ENCODE measurements around the gene ISX. TPM values are rescaled to one million over a fixed set of nuclear protein-coding genes. Genes with fewer than 3 reads are reported as not detected.

ISX gene
- polyA plus RNA-seq, 6 donors from 2014 or later: not detected

GRCh38 chr22:35059632-35060031, 6.3 kb upstream of the ISX start:
- H3K36me3 Mint-ChIP-seq: no peaks in the 10 kb centered on the region
- H3K27ac Mint-ChIP-seq: peak overlapping the region in 1 of 6 donors; percentile 1
- no peak for ATAC-seq (ENCODE audit: low read depth in 2 of 2)
- H3K27me3 Mint-ChIP-seq: peaks cover 11 to 20% (median 15%) of the 10 kb centered on the region in 3 donors
- H3K9me3 Mint-ChIP-seq: peaks cover 5 to 22% (median 7%) of the 10 kb centered on the region in 7 donors
- H3K4me1 Mint-ChIP-seq: no peaks in the 10 kb centered on the region
- H3K4me3 Mint-ChIP-seq: no peak overlapping the region
- DNase-seq: no peak

GRCh38 chr22:35064664-35065063, 1.3 kb upstream of the ISX start:
- Mint-ChIP-seq H3K4me1 (no peaks in the 10 kb centered on the region), H3K9me3 (peaks cover 2 to 5% (median 3%) of the 10 kb centered on the region in 7 donors), H3K27ac (no peak overlapping the region), H3K4me3 (no peak overlapping the region), H3K27me3 (peaks cover 13 to 32% (median 14%) of the 10 kb centered on the region in 3 donors), H3K36me3 (no peaks in the 10 kb centered on the region)
- DNase-seq (no peak), ATAC-seq (ENCODE audit: low read depth in 2 of 2) (no peak)

GRCh38 chr22:35065183-35065582, 775 bp upstream of the ISX start:
- Mint-ChIP-seq H3K27ac (no peak overlapping the region), H3K36me3 (no peaks in the 10 kb centered on the region), H3K4me3 (no peak overlapping the region), H3K9me3 (peaks cover 0 to 5% (median 0%) of the 10 kb centered on the region in 7 donors), H3K4me1 (no peaks in the 10 kb centered on the region), H3K27me3 (peaks cover 18 to 32% (median 18%) of the 10 kb centered on the region in 3 donors)
- DNase-seq: no peak
- no peak for ATAC-seq (ENCODE audit: low read depth in 2 of 2)

- H3K27ac Mint-ChIP-seq: no peak overlapping the region
- peaks cover 0 to 5% (median 0%) of the 10 kb centered on the region in 7 donors for H3K9me3 Mint-ChIP-seq
- no peaks in the 10 kb centered on the region for H3K36me3 Mint-ChIP-seq
- DNase-seq (no peak), ATAC-seq (ENCODE audit: low read depth in 2 of 2) (no peak)
- no peak overlapping the region for H3K4me3 Mint-ChIP-seq
- H3K27me3 Mint-ChIP-seq: peaks cover 21 to 43% (median 26%) of the 10 kb centered on the region in 3 donors
- no peaks in the 10 kb centered on the region for H3K4me1 Mint-ChIP-seq
Measured at GRCh38 chr22:35066768-35067167, 810 bp downstream of the ISX start.

GRCh38 chr22:35069541-35069940, 3.6 kb downstream of the ISX start:
- Mint-ChIP-seq H3K4me1 (no peaks in the 10 kb centered on the region), H3K4me3 (no peak overlapping the region), H3K36me3 (no peaks in the 10 kb centered on the region), H3K27ac (no peak overlapping the region), H3K27me3 (peaks cover 14 to 43% (median 33%) of the 10 kb centered on the region in 3 donors), H3K9me3 (no peaks in the 10 kb centered on the region)
- DNase-seq: no peak
- no peak for ATAC-seq (ENCODE audit: low read depth in 2 of 2)

- Mint-ChIP-seq H3K27me3 (peaks cover 14 to 37% (median 36%) of the 10 kb centered on the region in 3 donors), H3K9me3 (no peaks in the 10 kb centered on the region), H3K36me3 (no peaks in the 10 kb centered on the region), H3K4me1 (no peaks in the 10 kb centered on the region), H3K4me3 (no peak overlapping the region), H3K27ac (no peak overlapping the region)
- ATAC-seq (ENCODE audit: low read depth in 2 of 2) (no peak), DNase-seq (no peak)
Measured at GRCh38 chr22:35070451-35071093, 4.6 kb downstream of the ISX start.

GRCh38 chr22:35071784-35072183, 5.8 kb downstream of the ISX start:
- Mint-ChIP-seq H3K4me1 (no peaks in the 10 kb centered on the region), H3K36me3 (no peaks in the 10 kb centered on the region), H3K4me3 (peak overlapping the region in 1 of 8 donors; percentile 7), H3K27ac (no peak overlapping the region), H3K9me3 (no peaks in the 10 kb centered on the region), H3K27me3 (peaks cover 14 to 36% (median 33%) of the 10 kb centered on the region in 3 donors)
- DNase-seq (no peak), ATAC-seq (ENCODE audit: low read depth in 2 of 2) (no peak)

GRCh38 chr22:35072925-35073324, 7.0 kb downstream of the ISX start:
- H3K27me3 Mint-ChIP-seq: peaks cover 23 to 44% (median 33%) of the 10 kb centered on the region in 3 donors
- no peak for DNase-seq
- H3K36me3 Mint-ChIP-seq: no peaks in the 10 kb centered on the region
- no peaks in the 10 kb centered on the region for H3K9me3 Mint-ChIP-seq
- ATAC-seq (ENCODE audit: low read depth in 2 of 2): no peak
- H3K27ac Mint-ChIP-seq: no peak overlapping the region
- H3K4me1 Mint-ChIP-seq: no peaks in the 10 kb centered on the region
- no peak overlapping the region for H3K4me3 Mint-ChIP-seq

GRCh38 chr22:35074583-35074982, 8.6 kb downstream of the ISX start:
- ATAC-seq (ENCODE audit: low read depth in 2 of 2): no peak
- no peaks in the 10 kb centered on the region for H3K36me3 Mint-ChIP-seq

GRCh38 chr22:35076630-35077029, 10.7 kb downstream of the ISX start:
- ATAC-seq (ENCODE audit: low read depth in 2 of 2) (no peak), DNase-seq (no peak)
- H3K9me3 Mint-ChIP-seq: no peaks in the 10 kb centered on the region
- H3K27me3 Mint-ChIP-seq: peaks cover 13 to 30% (median 25%) of the 10 kb centered on the region in 3 donors
- H3K4me1 Mint-ChIP-seq: no peaks in the 10 kb centered on the region
- H3K27ac Mint-ChIP-seq: no peak overlapping the region
- no peaks in the 10 kb centered on the region for H3K36me3 Mint-ChIP-seq
- no peak overlapping the region for H3K4me3 Mint-ChIP-seq

More at GRCh38 chr22:35074583-35074982, 8.6 kb downstream of the ISX start:
- H3K27ac Mint-ChIP-seq: no peak overlapping the region
- no peak overlapping the region for H3K4me3 Mint-ChIP-seq
- no peak for DNase-seq
- H3K4me1 Mint-ChIP-seq: no peaks in the 10 kb centered on the region
- H3K27me3 Mint-ChIP-seq: peaks cover 25 to 45% (median 35%) of the 10 kb centered on the region in 3 donors
- no peaks in the 10 kb centered on the region for H3K9me3 Mint-ChIP-seq

GRCh38 chr22:35085621-35086020, 19.7 kb downstream of the ISX start:
- DNase-seq (no peak), ATAC-seq (ENCODE audit: low read depth in 2 of 2) (no peak)
- H3K9me3 Mint-ChIP-seq: peaks cover 3 to 21% (median 16%) of the 10 kb centered on the region in 7 donors
- no peaks in the 10 kb centered on the region for H3K4me1 Mint-ChIP-seq
- no peak overlapping the region for H3K4me3 Mint-ChIP-seq
- peaks cover 29 to 50% (median 36%) of the 10 kb centered on the region in 3 donors for H3K27me3 Mint-ChIP-seq
- peak overlapping the region in 1 of 6 donors; percentile 16 for H3K27ac Mint-ChIP-seq
- H3K36me3 Mint-ChIP-seq: peaks cover 0 to 5% of the 10 kb centered on the region in 2 donors

GRCh38 chr22:35089139-35089538, 23.2 kb downstream of the ISX start:
- H3K36me3 Mint-ChIP-seq: peaks cover 0 to 14% of the 10 kb centered on the region in 2 donors

GRCh38 chr22:35092406-35092805, 26.4 kb downstream of the ISX start:
- Mint-ChIP-seq H3K27ac (no peak overlapping the region), H3K4me3 (no peak overlapping the region), H3K4me1 (no peaks in the 10 kb centered on the region), H3K9me3 (peaks cover 0 to 19% (median 11%) of the 10 kb centered on the region in 7 donors), H3K27me3 (peaks cover 45 to 72% (median 47%) of the 10 kb centered on the region in 3 donors), H3K36me3 (peaks cover 3 to 16% of the 10 kb centered on the region in 2 donors)
- ATAC-seq (ENCODE audit: low read depth in 2 of 2) (no peak), DNase-seq (no peak)

More at GRCh38 chr22:35089139-35089538, 23.2 kb downstream of the ISX start:
- Mint-ChIP-seq H3K27me3 (peaks cover 37 to 73% (median 44%) of the 10 kb centered on the region in 3 donors), H3K27ac (no peak overlapping the region), H3K4me3 (no peak overlapping the region), H3K4me1 (no peaks in the 10 kb centered on the region), H3K9me3 (peaks cover 0 to 19% (median 10%) of the 10 kb centered on the region in 7 donors)
- no peak for DNase-seq
- no peak for ATAC-seq (ENCODE audit: low read depth in 2 of 2)

GRCh38 chr22:35098921-35099320, 33.0 kb downstream of the ISX start:
- Mint-ChIP-seq H3K27me3 (peaks cover 24 to 40% (median 38%) of the 10 kb centered on the region in 3 donors), H3K4me3 (no peak overlapping the region), H3K36me3 (peaks cover 3 to 8% of the 10 kb centered on the region in 2 donors), H3K4me1 (no peaks in the 10 kb centered on the region), H3K9me3 (peaks cover 0 to 6% (median 0%) of the 10 kb centered on the region in 7 donors), H3K27ac (no peak overlapping the region)
- DNase-seq (no peak), ATAC-seq (ENCODE audit: low read depth in 2 of 2) (no peak)

Data from naive B cell (primary cell).